ENCODE data around the gene GRB2.
A peak's percentile ranks its signal among the peaks of the same experiment; 100 is the strongest.
"Not testable (repeated sequence)": the region's sequence is repeated elsewhere in the genome, so short reads cannot be mapped to it uniquely, and the experiment has no call there.

The GRB2 gene

DNA sequence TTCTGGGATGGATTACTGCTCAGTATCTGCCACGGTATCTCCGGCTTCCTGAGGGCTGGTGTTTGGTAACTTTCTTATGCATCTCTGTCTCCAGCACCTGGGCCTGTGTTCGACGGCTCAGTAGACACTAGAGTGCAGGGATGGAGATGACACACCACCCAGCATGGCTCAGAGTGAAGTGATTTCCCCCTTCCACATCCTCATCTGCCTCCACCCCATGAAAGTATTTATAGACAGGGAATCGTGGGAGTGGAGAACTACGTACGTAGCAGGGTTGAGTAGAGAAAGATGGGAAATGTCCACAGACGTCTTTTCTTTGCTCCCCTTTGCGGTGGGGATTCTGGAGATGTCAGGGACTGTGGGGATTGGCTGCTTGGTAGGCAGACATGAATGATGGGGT lies 104.4 kb downstream of the GRB2 start:
- DNase-seq (ENCODE audit: low read depth): no peak

DNA sequence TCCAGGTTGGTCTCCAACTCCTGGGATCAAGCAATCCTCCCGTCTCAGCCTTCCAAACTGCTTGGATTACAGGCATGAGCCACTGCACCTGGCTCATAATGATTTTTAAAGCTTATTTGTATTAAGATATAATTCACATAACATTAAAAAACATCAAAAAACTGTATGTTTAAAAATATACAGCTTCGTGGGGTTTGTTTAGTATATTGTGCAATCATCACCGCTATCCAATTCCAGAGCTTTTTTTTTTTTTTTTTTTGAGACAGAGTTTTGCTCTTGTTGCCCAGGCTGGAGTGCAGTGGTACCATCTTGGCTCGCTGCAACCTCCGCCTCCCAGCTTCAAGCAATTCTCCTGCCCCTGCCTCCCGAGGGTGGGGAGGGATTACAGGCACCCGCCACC lies 105.2 kb downstream of the GRB2 start:
- DNase-seq (ENCODE audit: low read depth): no peak
- H3K4me3 ChIP-seq (ENCODE audit: low read depth, low read length): no peak overlapping the region
- TF ChIP-seq, protein P1, sequence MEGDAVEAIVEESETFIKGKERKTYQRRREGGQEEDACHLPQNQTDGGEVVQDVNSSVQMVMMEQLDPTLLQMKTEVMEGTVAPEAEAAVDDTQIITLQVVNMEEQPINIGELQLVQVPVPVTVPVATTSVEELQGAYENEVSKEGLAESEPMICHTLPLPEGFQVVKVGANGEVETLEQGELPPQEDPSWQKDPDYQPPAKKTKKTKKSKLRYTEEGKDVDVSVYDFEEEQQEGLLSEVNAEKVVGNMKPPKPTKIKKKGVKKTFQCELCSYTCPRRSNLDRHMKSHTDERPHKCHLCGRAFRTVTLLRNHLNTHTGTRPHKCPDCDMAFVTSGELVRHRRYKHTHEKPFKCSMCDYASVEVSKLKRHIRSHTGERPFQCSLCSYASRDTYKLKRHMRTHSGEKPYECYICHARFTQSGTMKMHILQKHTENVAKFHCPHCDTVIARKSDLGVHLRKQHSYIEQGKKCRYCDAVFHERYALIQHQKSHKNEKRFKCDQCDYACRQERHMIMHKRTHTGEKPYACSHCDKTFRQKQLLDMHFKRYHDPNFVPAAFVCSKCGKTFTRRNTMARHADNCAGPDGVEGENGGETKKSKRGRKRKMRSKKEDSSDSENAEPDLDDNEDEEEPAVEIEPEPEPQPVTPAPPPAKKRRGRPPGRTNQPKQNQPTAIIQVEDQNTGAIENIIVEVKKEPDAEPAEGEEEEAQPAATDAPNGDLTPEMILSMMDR (IDR thresholded peaks at IDR 0.05; ENCODE audit: control insufficient read depth, extremely low read depth, insufficient read depth): no peak

More for the DNA sequence above, 104.4 kb downstream of the GRB2 start:
- no peak overlapping the region for H3K4me3 ChIP-seq (ENCODE audit: low read depth, low read length)
- TF ChIP-seq, protein P1 (IDR thresholded peaks at IDR 0.05; ENCODE audit: control insufficient read depth, extremely low read depth, insufficient read depth): no peak

DNA sequence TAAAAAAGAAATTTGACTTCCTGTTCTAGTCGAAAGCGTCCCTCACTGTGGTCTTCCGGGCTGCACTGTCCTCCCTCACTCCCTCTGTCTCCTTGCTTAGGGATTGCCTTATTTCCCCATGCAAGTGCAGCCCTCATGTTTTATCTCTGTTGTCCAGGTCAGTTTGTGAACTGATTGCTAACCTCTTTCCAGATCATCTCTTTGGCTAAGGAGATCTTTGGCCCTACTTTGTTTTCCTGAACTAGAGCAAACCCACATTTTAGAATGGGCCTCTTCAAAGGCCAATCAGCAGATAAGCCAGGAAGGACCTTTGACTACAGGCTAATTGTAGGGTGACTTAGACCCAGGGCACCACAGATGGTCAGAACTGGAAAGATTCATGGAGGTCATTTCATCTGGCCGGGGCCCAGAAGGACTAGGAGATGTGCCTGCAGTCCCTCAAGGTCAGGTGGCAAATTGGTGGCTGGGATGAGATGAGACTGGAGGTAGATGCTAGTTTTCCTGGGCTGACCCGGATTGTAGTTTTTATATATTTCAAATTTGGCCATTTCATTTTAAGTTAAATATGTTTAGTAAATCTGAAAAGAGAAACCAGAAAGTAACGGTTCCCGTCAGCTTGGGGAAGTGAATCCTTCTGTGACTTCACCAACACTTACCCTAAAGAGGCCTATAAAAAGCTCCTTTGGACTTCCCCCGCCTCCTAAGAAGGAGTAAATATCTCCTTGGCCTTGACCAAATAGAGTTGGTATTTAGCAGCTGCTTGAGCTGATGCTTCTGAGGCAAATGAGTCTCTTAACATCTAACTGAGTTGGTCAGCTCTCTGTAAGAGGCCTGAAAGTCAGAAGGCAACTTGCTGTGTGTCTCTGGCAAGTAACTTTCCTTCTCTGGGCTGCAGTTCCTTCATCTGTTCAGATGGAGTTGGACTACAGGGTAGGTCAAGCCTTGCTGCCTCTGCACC lies 110.0 kb downstream of the GRB2 start:
- TF ChIP-seq, protein P1 (IDR thresholded peaks at IDR 0.05; ENCODE audit: control insufficient read depth, extremely low read depth, insufficient read depth): no peak

DNA sequence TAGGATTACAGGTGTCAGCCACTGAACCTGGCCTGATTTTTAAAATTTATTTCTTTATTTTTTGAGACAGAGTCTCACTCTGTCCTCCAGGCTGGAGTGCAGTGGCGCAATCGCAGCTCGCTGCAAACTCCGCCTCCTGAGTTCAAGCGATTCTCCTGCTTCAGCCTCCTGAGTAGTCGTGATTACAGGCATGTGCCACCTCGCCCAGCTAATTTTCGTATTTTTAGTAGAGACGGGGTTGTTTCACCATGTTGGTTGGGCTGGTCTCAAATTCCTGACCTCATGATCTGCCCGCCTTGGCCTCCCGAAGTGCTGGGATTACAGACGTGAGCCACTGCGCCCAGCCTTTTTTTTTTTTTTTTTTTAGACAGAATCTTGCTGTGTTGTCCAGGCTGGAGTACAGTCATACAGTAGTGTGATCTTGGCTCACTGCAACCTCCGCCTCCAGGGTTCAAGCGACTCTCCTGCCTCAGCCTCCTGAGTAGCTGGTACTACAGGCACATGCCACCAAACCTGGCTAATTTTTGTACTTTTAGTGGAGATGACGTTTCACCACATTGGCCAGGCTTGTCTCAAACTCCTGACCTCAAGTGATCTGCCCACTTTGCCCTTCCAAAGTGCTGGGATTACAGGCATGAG lies 112.5 kb downstream of the GRB2 start:
- not testable (repeated sequence) for H3K4me3 ChIP-seq (ENCODE audit: low read depth, low read length); DNase-seq (ENCODE audit: low read depth)

More for the DNA sequence above, 110.0 kb downstream of the GRB2 start:
- no peak overlapping the region for H3K4me3 ChIP-seq (ENCODE audit: low read depth, low read length)
- no peak for DNase-seq (ENCODE audit: low read depth)

DNA sequence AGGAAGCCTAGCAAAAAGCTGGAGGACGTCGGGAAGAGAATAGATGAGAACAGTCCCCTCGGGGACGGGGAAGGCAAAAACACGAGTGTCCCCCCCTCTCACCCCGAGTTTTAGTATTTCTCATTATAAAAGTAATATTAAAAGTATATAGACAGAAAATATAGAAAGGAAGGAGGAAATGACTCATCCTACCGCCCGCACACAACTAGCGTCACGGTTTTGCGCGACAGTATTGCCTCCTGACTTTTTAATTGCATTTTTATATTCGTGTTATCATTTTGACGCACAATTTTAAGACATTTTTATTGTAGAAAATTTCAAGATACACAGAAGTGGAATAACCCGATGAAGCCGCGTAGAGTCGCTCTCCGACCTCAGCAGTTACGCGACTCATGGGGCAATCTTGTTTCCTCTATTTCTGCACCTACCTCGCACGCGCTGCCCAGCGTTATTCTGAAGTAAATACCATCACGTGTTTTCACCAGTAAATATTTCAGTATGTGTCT lies 115.6 kb downstream of the GRB2 start:
- TF ChIP-seq, protein P1 (IDR thresholded peaks at IDR 0.05; ENCODE audit: control insufficient read depth, extremely low read depth, insufficient read depth): peak; percentile 31; the same call in 1 of the 2 replicates
- peak overlapping the region; percentile 83 for H3K4me3 ChIP-seq (ENCODE audit: low read depth, low read length)
- DNase-seq (ENCODE audit: low read depth): no peak

DNA sequence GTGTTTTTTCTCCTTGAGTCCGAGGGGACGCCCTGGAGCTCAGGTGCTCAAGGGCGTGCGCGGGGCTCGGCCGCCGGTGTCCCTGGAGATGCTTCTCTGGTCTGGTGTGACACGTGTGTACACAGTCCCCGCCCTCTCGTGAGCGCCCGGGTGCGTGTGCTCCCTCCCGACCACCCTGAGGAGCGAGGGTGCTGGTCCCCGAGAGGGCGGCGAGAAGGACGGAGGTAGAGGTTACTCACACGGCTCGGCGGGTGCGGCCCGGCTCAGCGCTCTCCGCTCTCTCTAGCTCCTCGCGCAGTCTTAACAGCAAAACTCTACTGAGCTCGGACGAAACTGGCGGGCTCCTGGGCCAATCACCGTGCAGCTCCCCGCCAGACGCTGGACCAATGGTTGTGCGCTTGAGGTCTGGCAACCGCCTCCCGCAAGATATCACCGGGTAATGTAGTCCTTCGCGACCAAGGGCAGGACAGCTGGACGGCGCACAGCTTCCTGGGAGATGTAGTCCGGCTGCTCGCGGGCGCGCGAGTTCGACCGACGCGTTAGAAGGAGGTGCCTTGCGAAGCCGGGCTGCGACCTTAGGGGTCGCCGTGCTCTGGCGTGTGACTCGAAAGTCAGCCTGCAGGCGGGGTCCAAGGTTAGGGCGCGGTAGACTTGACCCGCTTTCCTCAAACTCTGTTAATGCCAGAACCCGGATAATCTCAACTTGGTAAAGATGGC lies 116.2 kb downstream of the GRB2 start, which contains the start of gene SLC25A19:
Gene SLC25A19 (minus strand): TSS at position 319 of the 717 bp plus-strand sequence. CDS start 2,669 bp downstream, outside the sequence.
- H3K4me3 ChIP-seq (ENCODE audit: low read depth, low read length): peak within 1 kb of the TSS; percentile 83
- DNase-seq (ENCODE audit: low read depth): peak; percentile 96
- TF ChIP-seq, protein P1 (IDR thresholded peaks at IDR 0.05; ENCODE audit: control insufficient read depth, extremely low read depth, insufficient read depth): peak; percentile 34; the same call in 1 of the 2 replicates
